Naive thymus-derived CD4-positive, alpha-beta T cell (primary cell): ENCODE results near the gene MYOZ1. TPM values are rescaled to one million over a fixed set of nuclear protein-coding genes. Genes with fewer than 3 reads are reported as not detected.
"Not testable (repeated sequence)": the region's sequence is repeated elsewhere in the genome, so short reads cannot be mapped to it uniquely, and the experiment has no call there.

Source experiments
- ATAC-seq: fragments of 150-1000 bp; cut with Tn5 transposase; 2 replicates; pipeline ENCODE4 v1.10.0; 2021; ENCODE audit warnings: mild to moderate bottlenecking, moderate library complexity
- CTCF ChIA-PET: fragments of 350-600 bp; sonication (Branson Sonifier 250); formaldehyde crosslinking; loops from one replicate; lab custom pipeline; 2021; ENCODE audit warnings: antibody characterized with exemption; lab: Charles Lee
- POLR2A ChIA-PET: fragments of 350-600 bp; sonication (Branson Sonifier 250); formaldehyde crosslinking; loops from one replicate; lab custom pipeline; 2021; ENCODE audit warnings: antibody characterized with exemption, inconsistent platforms; lab: Charles Lee
- DNase-seq, 9 donors: peaks; one replicate each; pipeline versions ENCODE4 v3.0.0 to v3.0.0-alpha.2; 2020 to 2022; ENCODE audit warnings: mixed read lengths in 1 of 9
- H3K27ac ChIP-seq: one replicate; pipeline ENCODE4 v1.7.0; 2013; ENCODE audit warnings: mild to moderate bottlenecking, low read depth, low read length, moderate library complexity
- H3K27me3 ChIP-seq, 2 donors: one replicate each; pipeline ENCODE4 v1.7.0; 2013; ENCODE audit warnings: low read length in 2 of 2, mild to moderate bottlenecking in 2 of 2, moderate library complexity in 2 of 2; ENCODE audit not compliant: control insufficient read depth in 2 of 2, insufficient read depth in 2 of 2
- H3K36me3 ChIP-seq, 3 experiments: 1 replicate in 2 of 3; 2 replicates in 1 of 3; pipeline ENCODE4 v1.7.0; 2013; ENCODE audit warnings: low read length in 3 of 3, mild to moderate bottlenecking in 3 of 3, moderate library complexity in 1 of 3; ENCODE audit not compliant: insufficient read depth in 3 of 3, control insufficient read depth in 2 of 3
- H3K4me1 ChIP-seq, 2 donors: one replicate each; pipeline ENCODE4 v1.7.0; 2013; ENCODE audit warnings: low read length in 2 of 2, mild to moderate bottlenecking in 2 of 2, moderate library complexity in 1 of 2; ENCODE audit not compliant: control insufficient read depth in 2 of 2, insufficient read depth in 2 of 2
- H3K4me3 ChIP-seq: 2 replicates; pipeline ENCODE4 v1.7.0; 2013; ENCODE audit warnings: mild to moderate bottlenecking, low read length
- H3K9me3 ChIP-seq, 3 experiments: 1 replicate in 2 of 3; 2 replicates in 1 of 3; pipeline ENCODE4 v1.7.0; 2013; ENCODE audit warnings: low read length in 3 of 3; ENCODE audit not compliant: control insufficient read depth in 2 of 3
- H3K27ac Mint-ChIP-seq, 9 donors: one replicate each; pipeline ENCODE4 v1.8.0; 2020 to 2022; ENCODE audit warnings: mixed read lengths in 9 of 9, mild to moderate bottlenecking in 8 of 9, moderate library complexity in 5 of 9, inconsistent platforms in 2 of 9
- H3K27me3 Mint-ChIP-seq, 5 donors: one replicate each; pipeline ENCODE4 v1.8.0; 2021 to 2022; ENCODE audit warnings: mixed read lengths in 5 of 5, mild to moderate bottlenecking in 1 of 5
- H3K36me3 Mint-ChIP-seq, 5 donors: one replicate each; pipeline ENCODE4 v1.8.0; 2020 to 2022; ENCODE audit warnings: mixed read lengths in 5 of 5, mild to moderate bottlenecking in 3 of 5, inconsistent platforms in 1 of 5
- H3K4me1 Mint-ChIP-seq, 7 donors: one replicate each; pipeline ENCODE4 v1.8.0; 2020 to 2022; ENCODE audit warnings: mixed read lengths in 7 of 7, mild to moderate bottlenecking in 3 of 7, inconsistent platforms in 1 of 7
- H3K4me3 Mint-ChIP-seq, 10 donors: one replicate each; pipeline ENCODE4 v1.8.0; 2020 to 2022; ENCODE audit warnings: mild to moderate bottlenecking in 10 of 10, mixed read lengths in 10 of 10, moderate library complexity in 6 of 10, inconsistent platforms in 2 of 10
- H3K9me3 Mint-ChIP-seq, 11 donors: one replicate each; pipeline ENCODE4 v1.8.0; 2020 to 2022; ENCODE audit warnings: mixed read lengths in 11 of 11, mild to moderate bottlenecking in 4 of 11, inconsistent platforms in 1 of 11, moderate library complexity in 1 of 11
- intact Hi-C, 2 donors: fragments of 100-400 bp; cut with micrococcal nuclease; formaldehyde crosslinking; loops; one replicate each; pipeline ENCODE4 v1.15.1; 2023
- polyA plus RNA-seq, 2 donors: library from polyadenylated mRNA; unstranded; fragments of 300-500 nt; fragmentation: Illumina TruSeq; gene quantifications; one replicate each; pipeline ENCODE4 v1.2.3, GENCODE V29; 2021
- total RNA-seq, 6 experiments: library from RNA in 5 of 6; stranded (reverse) in 5 of 6; gene quantifications; 1 replicate in 5 of 6; 2 replicates in 1 of 6; pipeline ENCODE4 v1.2.3 and lab custom pipeline; 2021 to 2026

Gene MYOZ1
- total and polyA plus RNA-seq, 7 experiments from 2014 or later: not detected

DNA sequence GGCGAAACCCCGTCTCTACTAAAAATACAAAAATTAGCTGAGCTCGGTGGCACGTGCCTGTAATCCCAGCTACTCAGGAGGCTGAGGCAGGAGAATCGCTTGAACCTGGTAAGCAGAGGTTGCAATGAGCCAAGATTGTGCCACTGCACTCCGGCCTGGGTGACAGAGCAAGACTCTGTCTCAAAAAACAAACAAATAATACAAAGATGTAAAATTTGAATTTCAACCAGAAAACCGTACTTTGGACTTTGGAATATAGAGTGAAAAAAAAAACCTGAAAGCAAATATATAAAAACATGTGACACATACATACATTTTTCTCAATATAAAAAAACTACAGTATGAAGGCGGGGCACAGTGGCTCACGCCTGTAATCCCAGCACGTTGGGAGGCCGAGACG, 20.3 kb downstream of the MYOZ1 start:
- H3K27ac Mint-ChIP-seq, H3K4me3 ChIP-seq, H3K27me3 Mint-ChIP-seq, ATAC-seq, DNase-seq, H3K36me3 Mint-ChIP-seq, H3K4me1 ChIP-seq, H3K4me3 Mint-ChIP-seq, POLR2A ChIA-PET, H3K9me3 Mint-ChIP-seq, H3K9me3 ChIP-seq, H3K27me3 ChIP-seq, H3K27ac ChIP-seq, H3K36me3 ChIP-seq, intact Hi-C loops, CTCF ChIA-PET: not testable (repeated sequence)
- peaks cover 0 to 17% (median 10%) of the 10 kb centered on the region in 7 donors for H3K4me1 Mint-ChIP-seq

DNA sequence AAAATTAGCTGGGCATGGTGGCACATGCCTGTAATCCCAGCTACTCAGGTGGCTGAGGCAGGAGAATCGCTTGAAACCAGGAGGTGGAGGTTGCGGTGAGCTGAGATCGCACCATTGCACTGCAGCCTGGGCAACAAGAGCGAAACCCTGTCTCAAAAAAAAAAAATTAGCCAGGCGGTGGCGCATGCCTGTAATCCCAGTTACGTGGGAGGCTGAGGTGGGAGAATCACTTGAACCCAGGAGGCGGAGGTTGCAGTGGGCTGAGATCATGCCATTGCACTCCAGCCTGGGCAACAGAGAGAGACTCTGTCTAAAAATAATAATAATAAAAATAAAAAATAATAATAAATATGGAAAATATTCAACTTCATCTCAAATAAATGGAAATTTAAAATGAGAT, 24.1 kb downstream of the MYOZ1 start:
- H3K4me1 ChIP-seq, H3K4me3 Mint-ChIP-seq, CTCF ChIA-PET, H3K27ac Mint-ChIP-seq, H3K4me1 Mint-ChIP-seq, H3K27me3 Mint-ChIP-seq, intact Hi-C loops, H3K27me3 ChIP-seq, POLR2A ChIA-PET, ATAC-seq, H3K27ac ChIP-seq, H3K36me3 Mint-ChIP-seq, H3K9me3 Mint-ChIP-seq, H3K9me3 ChIP-seq, H3K36me3 ChIP-seq, DNase-seq, H3K4me3 ChIP-seq: not testable (repeated sequence)

DNA sequence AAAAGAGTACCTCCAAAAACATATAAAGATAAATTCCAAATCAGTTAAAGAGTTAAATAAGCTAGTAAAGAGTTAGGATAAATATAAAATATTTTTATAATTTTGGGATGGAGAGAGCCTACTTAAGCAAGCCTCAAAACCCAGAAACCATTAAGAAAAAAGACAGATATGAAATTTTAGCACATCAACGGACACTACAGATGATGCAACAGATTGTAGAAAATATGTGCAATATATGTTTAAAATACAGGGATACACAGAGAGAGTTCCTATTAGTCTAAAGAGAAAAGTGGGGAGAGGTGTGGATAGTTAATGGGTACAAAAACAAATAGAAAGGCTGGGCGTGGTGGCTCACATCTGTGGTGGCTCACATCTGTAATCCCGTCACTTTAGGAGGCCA, 26.6 kb downstream of the MYOZ1 start:
- no peak overlapping the region for H3K27ac ChIP-seq
- H3K4me1 Mint-ChIP-seq: no peaks in the 10 kb centered on the region
- no peaks in the 10 kb centered on the region for H3K27me3 ChIP-seq
- H3K4me3 ChIP-seq: no peak overlapping the region
- no peaks in the 10 kb centered on the region for H3K27me3 Mint-ChIP-seq
- H3K4me3 Mint-ChIP-seq: no peak overlapping the region
- ATAC-seq (no peak), DNase-seq (no peak)
- no peak overlapping the region for H3K27ac Mint-ChIP-seq
- H3K9me3 Mint-ChIP-seq: no peaks in the 10 kb centered on the region
- CTCF ChIA-PET: no interaction called here
- no peaks in the 10 kb centered on the region for H3K36me3 Mint-ChIP-seq
- H3K9me3 ChIP-seq: no peaks in the 10 kb centered on the region
- intact Hi-C loops: no loop called here
- H3K36me3 ChIP-seq: no peaks in the 10 kb centered on the region
- H3K4me1 ChIP-seq: no peaks in the 10 kb centered on the region
- POLR2A ChIA-PET: no interaction called here

DNA sequence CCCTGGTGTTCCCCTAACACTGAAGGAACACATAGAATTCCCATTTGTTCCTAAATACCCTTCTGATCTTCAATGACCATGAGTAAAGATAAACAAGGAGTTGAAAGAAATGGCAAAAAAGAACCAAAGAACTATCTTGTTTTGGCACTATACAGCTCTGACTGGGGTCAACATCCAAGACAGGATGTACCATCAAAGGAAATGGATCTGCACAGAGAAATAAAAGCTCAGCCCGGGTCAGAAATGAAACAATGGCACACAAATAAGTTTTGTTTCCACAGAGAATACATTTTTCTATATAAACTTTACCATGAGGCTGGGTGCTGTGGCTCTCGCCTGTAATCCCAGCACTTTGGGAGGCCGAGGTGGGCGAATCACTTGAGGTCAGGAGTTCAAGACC, 32.2 kb downstream of the MYOZ1 start:
- Mint-ChIP-seq H3K4me3 (no peak overlapping the region), H3K27me3 (no peaks in the 10 kb centered on the region), H3K36me3 (peaks cover 0 to 4% (median 0%) of the 10 kb centered on the region in 5 donors), H3K27ac (no peak overlapping the region), H3K4me1 (peaks cover 0 to 3% (median 0%) of the 10 kb centered on the region in 7 donors), H3K9me3 (no peaks in the 10 kb centered on the region)
- ChIA-PET CTCF (no interaction called here), POLR2A (no interaction called here)
- H3K4me3 ChIP-seq: no peak overlapping the region
- no peaks in the 10 kb centered on the region for H3K27me3 ChIP-seq
- no peak for DNase-seq
- no peak for ATAC-seq
- H3K9me3 ChIP-seq: no peaks in the 10 kb centered on the region
- H3K36me3 ChIP-seq: no peaks in the 10 kb centered on the region
- no peak overlapping the region for H3K27ac ChIP-seq
- H3K4me1 ChIP-seq: no peaks in the 10 kb centered on the region
- intact Hi-C loops: no loop called here

DNA sequence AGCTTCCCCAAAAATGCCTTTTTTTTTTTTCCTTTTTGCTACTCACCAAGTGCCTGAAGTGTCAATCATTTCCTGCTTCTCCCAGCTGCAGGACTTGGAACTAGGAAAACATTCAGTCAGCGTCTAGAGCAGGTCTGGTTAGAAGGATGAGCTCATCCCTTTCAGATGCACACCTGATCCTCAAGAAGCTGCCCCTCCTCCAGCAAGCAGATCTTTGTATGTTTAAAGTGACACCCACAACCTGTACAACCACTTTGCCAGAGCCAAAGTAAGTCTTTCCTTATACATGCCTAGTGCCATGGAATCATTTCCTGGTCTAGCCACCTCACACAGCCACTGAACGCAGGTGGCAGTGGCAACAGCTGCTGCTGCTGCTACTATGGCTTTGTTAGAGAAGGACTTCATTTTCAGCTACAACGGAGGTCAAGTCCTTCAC, 39.8 kb downstream of the MYOZ1 start:
- intact Hi-C loops: no loop called here
- POLR2A ChIA-PET: no interaction called here
- Mint-ChIP-seq H3K36me3 (peaks cover 0 to 22% (median 0%) of the 10 kb centered on the region in 5 donors), H3K27ac (no peak overlapping the region), H3K4me3 (no peak overlapping the region), H3K27me3 (no peaks in the 10 kb centered on the region), H3K4me1 (no peaks in the 10 kb centered on the region), H3K9me3 (no peaks in the 10 kb centered on the region)
- H3K36me3 ChIP-seq: no peaks in the 10 kb centered on the region
- no peak overlapping the region for H3K4me3 ChIP-seq
- ATAC-seq: no peak
- DNase-seq: no peak
- no peaks in the 10 kb centered on the region for H3K27me3 ChIP-seq
- no peak overlapping the region for H3K27ac ChIP-seq
- CTCF ChIA-PET: interaction anchor here (0.6 kb wide), 1 partner anchor 57 kb away, joined by 3 read pairs; no protein-coding TSS in a partner anchor
- no peaks in the 10 kb centered on the region for H3K9me3 ChIP-seq
- H3K4me1 ChIP-seq: no peaks in the 10 kb centered on the region

DNA sequence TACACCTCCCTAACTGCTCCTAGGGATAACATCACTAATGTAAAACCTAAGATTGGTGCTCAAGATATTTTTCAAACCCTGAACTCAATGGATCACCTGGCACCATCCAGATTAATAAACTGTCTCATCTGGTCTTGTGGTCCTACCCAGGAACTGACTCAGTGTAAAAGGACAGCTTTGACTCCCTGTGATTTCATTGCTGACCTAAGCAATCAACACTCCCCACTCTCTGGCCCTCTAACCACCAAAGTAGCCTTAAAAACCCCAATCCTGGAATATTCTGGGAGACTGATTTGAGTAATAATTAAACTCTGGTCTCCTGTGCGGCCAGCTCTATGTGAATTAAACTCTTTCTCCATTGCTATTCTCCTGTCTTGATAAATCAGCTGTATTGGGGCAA, 43.9 kb downstream of the MYOZ1 start:
- Histone ChIP-seq H3K27me3 (no peaks in the 10 kb centered on the region), H3K4me1 (no peaks in the 10 kb centered on the region), H3K36me3 (no peaks in the 10 kb centered on the region), H3K9me3 (no peaks in the 10 kb centered on the region), H3K27ac (no peak overlapping the region), H3K4me3 (no peak overlapping the region)
- no peak for DNase-seq
- CTCF ChIA-PET: no interaction called here
- POLR2A ChIA-PET: no interaction called here
- H3K4me3 Mint-ChIP-seq: no peak overlapping the region
- ATAC-seq: no peak
- H3K36me3 Mint-ChIP-seq: peaks cover 0 to 15% (median 0%) of the 10 kb centered on the region in 5 donors
- no peaks in the 10 kb centered on the region for H3K27me3 Mint-ChIP-seq
- H3K4me1 Mint-ChIP-seq: peaks cover 0 to 6% (median 6%) of the 10 kb centered on the region in 7 donors
- H3K9me3 Mint-ChIP-seq: no peaks in the 10 kb centered on the region
- H3K27ac Mint-ChIP-seq: no peak overlapping the region
- intact Hi-C loops: no loop called here

DNA sequence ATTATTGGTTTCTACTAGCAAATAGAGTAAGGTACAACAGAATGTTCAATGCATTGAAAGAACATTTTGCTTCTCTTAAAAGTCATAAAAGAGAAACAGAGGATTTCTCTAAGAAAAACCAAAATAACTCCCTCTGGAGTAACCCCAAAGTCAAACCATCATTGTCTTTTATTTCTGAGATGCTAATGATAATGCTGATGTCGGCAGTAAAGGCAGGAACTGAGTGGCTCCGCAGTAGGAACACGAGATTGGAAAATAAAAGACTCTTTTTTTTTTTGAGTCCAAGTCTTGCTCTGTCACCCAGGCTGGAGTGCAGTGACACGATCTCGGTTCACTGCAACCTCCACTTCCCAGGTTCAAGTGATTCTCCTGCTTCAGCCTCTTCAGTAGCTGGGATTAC, 47.5 kb downstream of the MYOZ1 start:
- H3K27ac Mint-ChIP-seq: no peak overlapping the region
- no peak overlapping the region for H3K4me3 ChIP-seq
- no peak overlapping the region for H3K4me3 Mint-ChIP-seq
- CTCF ChIA-PET: no interaction called here
- peaks cover 0 to 8% (median 0%) of the 10 kb centered on the region in 5 donors for H3K36me3 Mint-ChIP-seq
- DNase-seq (no peak), ATAC-seq (no peak)
- H3K4me1 ChIP-seq: peaks cover 0 to 17% of the 10 kb centered on the region in 2 donors
- no peaks in the 10 kb centered on the region for H3K36me3 ChIP-seq
- no peak overlapping the region for H3K27ac ChIP-seq
- H3K27me3 Mint-ChIP-seq: no peaks in the 10 kb centered on the region
- no peaks in the 10 kb centered on the region for H3K9me3 ChIP-seq
- H3K27me3 ChIP-seq: no peaks in the 10 kb centered on the region
- peaks cover 12 to 32% (median 27%) of the 10 kb centered on the region in 7 donors for H3K4me1 Mint-ChIP-seq
- intact Hi-C loops: loop anchor here in 1 of 2 donors (5.0 kb wide), 2 partner anchors 48 to 67 kb away; partner anchors contain the start of gene MYOZ1
- POLR2A ChIA-PET: no interaction called here
- H3K9me3 Mint-ChIP-seq: no peaks in the 10 kb centered on the region
